Activated CD4-positive, CD25-positive, alpha-beta regulatory T cell treated with anti-CD3 and anti-CD28 coated beads, Interleukin-2, amount 50 U/mL, for 16 hours (primary cell): Measurements from ENCODE around the gene XIAP.
"Not testable (repeated sequence)": the region's sequence is repeated elsewhere in the genome, so short reads cannot be mapped to it uniquely, and the experiment has no call there.

ENCODE experiments used
- DNase-seq: peaks from one replicate; pipeline ENCODE4 v3.0.0-alpha.2; 2020; ENCODE audit warnings: low read depth, low spot score

The XIAP gene

DNA sequence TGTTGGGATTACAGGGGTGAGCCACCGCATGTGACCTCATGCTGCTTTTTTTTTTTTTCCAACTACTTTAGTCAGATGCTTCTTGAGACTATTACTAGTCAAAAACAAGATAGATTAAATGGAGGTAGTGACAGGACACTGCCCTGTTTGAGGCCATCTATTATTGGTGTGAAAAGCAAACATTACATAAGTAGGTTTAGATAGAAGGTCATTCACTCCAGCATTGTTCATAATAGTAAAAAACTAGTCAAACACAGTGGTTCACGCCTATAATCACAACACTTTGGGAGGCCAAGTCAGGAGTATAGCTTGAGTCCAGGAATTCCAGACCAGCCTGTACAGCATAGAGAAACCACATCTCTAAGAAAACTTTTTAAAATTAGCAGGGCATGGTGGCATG, 16.3 kb downstream of the XIAP start:
- no peak for DNase-seq

DNA sequence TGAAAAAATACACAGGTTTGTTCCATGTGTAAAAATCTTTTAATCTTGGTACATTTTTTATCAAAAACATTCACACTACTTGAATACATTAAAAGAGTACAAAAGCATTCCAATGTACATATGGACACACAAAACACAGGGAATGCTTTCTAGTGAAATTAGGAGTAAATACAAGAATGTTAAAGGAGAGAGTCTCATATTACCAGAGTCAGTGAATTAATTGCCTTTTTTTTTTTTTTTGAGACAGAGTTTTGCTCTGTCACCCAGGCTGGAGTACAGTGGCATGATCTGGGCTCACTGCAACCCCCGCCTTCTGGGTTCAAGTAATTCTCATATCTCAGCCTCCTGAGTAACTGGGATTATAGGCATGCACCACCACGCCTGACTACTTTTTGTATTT, 17.0 kb downstream of the XIAP start:
- no peak for DNase-seq

DNA sequence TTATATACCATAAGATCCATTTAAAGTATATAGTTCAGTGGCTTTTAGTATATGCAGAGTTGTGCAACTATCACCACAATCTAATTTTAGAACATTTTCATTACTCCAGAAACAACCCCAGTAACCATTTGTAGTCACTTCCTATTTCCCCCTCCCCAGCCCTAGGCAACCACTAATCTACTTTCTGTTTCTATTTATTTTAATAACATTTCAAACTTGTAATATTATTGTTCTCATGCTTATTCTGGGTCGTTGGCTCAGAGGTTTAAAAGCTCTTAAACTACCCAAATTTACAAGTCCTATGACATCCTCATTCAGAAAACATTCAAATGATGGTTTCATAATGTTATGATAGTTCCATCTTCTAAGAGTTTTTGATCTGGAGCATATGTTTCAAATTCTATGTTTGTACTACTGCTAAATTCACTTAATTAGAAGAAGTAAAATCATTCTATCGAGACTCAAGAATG, 18.4 kb downstream of the XIAP start:
- no peak for DNase-seq

DNA sequence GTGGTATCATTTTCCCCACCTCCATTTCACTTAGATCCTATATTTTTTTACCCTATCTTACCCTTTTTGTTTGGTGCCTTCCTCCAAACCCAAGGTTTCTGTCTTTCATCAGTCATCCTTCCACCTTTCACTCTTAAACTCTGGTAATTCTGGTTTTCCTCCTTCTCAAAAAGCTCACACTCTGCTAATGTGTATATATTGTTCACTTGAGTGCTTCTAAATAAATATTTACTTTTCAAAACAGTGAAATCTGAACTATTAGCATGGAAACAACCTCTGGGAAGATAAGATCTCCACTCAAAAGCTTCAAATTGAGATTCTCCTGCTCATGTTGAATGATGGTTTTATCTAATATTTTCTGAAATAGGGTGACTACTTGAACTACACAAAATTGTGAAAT, 21.5 kb downstream of the XIAP start:
- DNase-seq, result no peak

DNA sequence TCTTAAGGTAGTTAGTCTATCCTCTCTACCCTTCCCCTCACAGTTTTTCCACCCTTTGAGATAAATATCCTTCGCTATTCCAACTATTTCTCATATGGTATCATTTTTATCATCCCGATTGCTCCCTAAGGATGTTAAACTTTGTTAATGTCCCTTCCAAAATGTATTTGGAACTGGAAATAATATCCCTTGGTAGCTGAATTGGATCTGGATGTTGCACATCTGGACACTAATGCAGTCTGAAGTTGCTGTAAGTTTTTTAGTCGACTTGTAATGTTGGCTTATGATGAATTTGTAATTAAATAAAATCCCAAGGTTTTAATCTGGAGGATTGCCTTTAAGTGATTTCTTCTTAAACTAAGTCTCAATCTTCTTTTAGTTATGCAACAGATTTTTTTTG, 22.5 kb downstream of the XIAP start:
- DNase-seq, result no peak

DNA sequence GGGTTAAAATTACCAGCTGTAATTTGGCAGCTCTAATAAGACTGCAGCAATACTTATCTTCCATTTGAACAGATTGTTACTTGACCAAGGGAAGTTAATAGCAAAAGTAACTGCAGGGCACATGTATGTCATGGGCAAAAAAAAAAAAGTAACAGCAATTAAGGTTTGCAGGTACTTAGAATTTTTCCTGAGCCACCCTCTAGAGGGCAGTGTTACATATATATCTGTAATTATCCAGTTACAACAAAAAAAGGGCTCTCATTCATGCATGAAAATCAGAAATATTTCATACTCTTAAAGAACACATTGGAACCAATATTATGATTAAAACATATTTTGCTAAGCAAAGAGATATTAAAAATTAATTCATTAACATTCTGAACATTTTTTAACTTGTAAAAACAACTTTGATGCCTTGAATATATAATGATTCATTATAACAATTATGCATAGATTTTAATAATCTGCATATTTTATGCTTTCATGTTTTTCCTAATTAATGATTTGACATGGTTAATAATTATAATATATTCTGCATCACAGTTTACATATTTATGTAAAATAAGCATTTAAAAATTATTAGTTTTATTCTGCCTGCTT, 25.1 kb downstream of the XIAP start:
- no peak for DNase-seq

DNA sequence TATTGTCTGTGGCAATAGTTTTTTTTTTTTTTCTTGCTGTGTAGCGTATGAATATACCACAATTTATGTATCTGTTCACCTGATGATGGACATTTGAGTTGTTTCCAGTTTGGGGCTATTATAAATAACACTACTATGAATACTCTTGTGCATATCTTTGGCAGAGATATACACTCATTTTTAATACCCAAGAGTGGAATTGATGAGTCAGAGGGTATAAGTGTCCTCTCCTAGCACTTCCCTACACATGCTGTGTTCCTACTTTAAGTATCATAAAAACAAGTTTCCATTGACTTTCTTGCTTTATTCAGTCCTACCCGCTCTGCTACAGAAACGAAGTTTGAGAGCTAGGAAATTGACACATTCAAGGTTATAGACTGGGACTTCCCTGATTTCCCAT, 39.8 kb downstream of the XIAP start:
- DNase-seq, result no peak

DNA sequence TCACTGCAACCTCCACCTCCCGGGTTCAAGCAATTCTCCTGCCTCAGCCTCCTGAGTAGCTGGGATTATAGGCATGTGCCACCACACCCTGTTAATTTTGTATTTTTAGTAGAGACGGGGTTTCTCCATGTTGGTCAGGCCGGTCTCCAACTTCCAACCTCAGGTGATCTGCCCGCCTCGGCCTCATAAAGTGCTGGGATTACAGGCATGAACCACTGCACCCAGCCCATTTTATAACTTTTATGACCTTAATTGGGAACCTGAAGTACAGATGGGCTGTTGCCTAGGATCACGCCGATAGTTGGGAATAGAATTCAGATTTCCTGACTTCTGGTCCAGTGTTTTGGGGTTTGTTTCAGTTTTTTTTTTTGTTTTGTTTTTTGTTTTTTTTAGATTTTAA, 43.4 kb downstream of the XIAP start:
- DNase-seq, result not testable (repeated sequence)

DNA sequence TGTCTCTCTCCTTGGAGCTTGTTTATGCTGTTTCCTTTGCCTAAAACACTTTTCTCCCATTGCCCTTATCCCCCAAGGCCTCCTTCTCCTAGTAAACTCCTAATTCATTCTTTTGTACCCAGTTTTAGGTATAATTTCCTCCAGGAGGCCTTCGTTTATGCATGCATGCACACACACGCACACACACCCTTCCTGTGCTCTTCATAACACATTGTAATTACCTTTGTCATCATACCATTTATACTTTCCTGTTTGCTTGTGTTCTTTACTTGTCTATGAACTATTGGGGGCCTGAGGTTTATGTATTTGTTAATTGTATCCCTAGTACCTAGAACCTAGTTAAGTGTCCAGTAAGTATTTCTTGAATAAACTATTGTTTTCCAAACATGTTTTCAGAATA, 45.5 kb downstream of the XIAP start:
- no peak for DNase-seq

DNA sequence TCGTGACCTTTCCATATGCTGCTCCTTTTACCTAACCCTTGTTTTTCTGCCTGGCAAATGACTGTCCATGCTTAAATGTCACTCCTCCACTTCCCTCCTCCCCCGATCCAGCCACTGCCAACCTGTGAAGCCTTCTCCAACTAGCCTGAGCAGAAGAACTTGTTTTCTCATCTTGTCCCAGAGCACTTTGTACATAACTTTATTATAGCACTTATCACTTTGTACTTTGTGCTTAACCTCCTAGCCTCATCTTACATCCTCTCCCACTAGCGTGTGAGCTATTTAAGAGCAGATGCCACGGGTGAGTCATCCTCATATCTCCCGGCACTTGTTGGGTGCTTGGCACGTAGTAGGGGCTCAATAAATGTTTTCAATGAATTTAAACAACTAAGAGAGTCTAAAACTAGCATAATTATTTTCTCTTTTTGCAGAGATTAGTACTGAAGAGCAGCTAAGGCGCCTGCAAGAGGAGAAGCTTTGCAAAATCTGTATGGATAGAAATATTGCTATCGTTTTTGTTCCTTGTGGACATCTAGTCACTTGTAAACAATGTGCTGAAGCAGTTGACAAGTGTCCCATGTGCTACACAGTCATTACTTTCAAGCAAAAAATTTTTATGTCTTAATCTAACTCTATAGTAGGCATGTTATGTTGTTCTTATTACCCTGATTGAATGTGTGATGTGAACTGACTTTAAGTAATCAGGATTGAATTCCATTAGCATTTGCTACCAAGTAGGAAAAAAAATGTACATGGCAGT, 46.9 kb downstream of the XIAP start:
- no peak for DNase-seq

DNA sequence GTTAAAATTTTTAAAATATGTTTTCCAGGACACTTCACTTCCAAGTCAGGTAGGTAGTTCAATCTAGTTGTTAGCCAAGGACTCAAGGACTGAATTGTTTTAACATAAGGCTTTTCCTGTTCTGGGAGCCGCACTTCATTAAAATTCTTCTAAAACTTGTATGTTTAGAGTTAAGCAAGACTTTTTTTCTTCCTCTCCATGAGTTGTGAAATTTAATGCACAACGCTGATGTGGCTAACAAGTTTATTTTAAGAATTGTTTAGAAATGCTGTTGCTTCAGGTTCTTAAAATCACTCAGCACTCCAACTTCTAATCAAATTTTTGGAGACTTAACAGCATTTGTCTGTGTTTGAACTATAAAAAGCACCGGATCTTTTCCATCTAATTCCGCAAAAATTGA, 49.7 kb downstream of the XIAP start:
- no peak for DNase-seq

DNA sequence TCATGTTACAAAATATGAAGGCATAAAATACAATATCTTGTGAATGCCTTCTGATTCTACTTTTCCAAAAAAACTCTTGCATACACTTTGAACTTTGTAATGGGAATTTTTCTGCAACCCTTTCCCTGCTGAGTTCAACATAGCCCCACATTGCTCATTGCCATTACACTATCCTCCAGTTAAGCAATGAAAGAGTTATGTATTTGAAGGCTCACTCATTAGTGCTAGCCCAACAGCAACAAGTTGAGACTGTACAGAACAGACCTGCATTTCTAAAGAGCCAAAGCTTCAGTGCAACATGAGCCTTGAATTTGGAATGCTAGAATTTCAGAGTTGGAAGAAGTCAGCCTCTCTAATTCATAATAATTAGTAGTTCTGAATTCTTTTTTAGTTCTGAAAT, 57.2 kb downstream of the XIAP start:
- DNase-seq, result no peak

DNA sequence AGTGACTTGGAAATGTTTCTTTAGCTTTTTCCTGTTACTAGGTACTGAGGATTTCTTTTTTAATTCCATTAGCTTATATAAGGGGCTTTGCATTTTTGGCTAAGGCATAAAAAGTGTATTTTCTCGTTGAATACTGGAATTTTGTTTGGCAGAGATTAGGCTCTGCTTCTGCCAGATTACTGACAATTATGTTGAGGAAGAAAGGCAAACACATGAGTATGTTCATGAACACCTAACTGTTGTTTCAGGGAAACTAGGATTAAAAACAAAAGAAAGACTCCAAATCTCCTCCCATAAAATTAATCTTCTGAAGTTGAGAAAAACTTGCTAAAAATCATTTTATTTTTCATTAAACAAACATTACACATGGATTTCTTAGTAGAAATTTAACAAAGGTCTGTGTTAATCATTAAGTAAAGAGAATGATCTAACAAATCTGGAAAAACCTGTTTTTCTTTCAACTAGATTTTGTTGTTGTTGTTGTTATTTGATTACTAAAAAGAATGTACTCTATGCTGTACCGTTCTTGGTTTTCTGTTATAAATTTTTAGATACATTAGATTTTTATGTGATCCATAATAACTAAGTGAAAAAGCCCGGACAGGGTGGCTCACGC, 58.4 kb downstream of the XIAP start:
- DNase-seq, result no peak

DNA sequence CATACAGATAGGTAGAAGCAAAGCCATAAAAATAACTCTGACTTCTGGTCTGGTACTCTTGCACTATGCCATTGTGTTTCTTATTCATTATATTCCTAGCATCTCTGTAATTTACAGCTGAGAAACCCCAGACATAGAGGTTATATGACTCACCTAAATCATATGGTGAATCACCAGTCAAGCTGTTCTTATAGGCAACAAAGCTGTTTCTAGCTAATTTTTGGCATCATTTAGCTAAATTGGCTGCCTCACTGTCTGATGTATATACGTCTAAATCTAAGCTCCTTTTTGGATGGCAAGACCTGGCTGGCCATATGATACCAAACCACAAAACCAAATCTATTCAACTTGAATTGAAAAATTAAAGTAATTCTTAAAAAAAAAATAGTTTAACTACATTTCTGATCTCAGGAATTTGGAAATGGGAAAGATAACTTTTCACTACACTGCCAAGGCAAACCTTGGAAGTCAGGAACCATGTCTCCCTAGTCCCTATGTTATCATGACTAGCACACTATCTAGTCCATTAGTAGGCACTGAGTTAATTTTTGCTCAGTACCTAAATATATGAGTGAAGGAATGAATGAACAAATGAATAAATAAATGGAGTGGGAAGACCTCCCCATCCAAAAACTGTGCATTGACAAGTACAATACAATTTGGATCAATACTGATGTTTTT, 60.4 kb downstream of the XIAP start:
- no peak for DNase-seq

DNA sequence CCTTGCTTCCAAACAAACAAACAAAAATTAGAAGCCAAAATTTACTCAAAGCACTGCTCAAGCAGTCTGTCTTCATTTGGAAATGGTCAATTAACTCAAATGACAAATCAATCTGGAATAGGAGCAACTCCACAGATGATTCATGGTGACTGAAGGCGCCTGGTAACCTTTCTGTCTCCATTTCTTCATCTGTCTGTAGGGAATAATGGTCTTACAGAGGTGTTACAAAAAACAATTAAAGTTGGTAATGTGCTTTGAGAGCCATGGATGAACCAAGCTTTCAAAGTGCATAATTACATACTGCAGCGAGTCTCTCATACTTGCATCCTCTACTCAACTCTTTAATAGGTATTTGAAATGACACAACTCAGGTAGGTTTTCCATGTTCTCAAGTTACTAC, 63.4 kb downstream of the XIAP start:
- DNase-seq, result no peak

DNA sequence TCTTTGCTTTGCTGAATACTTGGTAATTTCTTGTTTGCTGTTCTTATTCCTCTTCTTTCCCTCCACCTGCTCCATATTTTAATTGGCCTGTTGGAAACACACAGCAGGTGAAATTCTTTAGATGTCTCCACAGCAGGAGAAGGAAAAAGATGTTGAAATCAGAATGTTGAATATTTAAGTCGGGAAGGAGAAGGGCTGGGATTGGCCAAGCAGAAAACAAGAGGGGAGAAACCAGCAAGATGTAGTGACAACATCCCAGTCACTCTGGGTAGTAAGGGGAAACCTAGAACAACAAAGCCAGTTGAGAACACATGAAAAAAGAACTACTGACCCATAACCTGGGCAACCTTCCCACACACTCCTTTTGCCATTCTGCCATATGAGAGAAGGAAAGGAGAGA, 64.3 kb downstream of the XIAP start:
- DNase-seq, result no peak

DNA sequence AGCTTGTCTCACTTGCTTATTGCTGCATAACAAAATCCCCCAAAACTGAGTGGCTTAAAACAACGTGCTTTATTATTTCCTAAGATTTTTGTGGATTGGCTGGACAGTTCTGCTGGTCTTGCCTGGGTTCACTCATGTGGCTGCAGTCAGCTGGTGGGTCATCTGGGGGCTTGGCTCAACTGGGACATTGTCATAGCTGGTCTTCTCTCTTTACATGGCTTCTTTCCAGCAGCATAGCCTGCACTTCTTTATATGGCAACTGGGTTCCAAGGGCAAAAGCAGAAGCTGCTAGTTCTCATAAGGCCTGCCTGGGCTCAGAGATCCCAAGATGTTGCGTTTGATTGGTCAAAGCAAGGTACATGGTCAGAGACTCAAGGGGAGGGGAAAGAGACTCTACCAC, 68.0 kb downstream of the XIAP start:
- DNase-seq, result no peak

DNA sequence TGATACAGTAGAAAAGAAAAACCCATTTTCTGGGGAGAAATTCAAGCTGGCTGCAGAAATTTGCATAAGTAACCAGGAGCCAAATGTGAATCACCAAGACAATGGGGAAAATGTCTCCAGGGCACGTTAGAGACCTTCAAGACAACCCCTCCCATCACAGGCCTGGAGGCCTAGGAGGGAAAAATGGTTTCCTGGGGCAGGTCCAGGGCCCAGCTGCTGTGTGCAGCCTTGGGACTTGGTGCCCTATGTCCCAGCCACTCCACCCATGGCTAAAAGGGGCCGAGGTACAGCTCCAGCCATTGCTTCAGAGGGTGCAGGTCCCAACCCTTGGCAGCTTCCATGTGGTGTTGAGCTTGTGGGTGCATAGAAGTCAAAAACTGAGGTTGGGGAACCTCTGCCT, 72.2 kb downstream of the XIAP start:
- not testable (repeated sequence) for DNase-seq

DNA sequence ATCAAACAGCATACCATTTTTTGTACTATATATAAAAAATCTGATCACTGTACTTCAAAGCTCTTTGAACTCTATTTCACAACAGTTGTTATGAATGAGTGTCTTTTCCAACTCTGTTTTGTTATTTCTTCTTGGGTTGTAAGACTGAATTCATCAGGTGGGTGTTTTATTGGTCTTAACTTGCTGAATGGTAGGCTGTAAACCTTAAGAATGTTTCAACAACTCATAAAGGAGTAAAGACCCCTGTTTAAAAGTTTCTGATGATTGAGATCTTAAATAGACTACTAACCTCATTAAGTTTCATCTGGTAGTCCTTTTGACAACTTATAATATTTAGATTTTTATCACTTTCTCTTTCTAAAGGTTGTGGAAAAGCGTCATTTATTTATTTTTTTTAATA, 83.2 kb downstream of the XIAP start:
- no peak for DNase-seq

DNA sequence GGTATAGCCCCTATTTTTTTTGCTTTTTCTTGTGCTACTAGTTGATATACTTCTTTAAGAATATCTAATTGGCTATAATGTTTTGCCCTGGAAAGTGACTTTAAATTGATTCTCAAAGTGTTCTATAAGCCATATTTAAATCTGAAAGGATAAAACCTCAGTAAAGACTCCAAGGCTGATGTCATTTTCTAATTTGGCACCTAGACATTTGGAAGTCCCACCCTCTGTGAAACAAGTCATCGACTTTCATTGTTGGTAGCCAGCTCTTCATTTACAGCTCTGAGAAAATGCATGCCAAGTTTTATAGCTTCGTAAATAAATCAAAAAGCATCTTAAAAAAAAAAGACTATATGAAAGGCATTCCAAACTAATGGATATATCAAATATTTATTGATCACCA, 83.6 kb downstream of the XIAP start:
- DNase-seq, result no peak

DNA sequence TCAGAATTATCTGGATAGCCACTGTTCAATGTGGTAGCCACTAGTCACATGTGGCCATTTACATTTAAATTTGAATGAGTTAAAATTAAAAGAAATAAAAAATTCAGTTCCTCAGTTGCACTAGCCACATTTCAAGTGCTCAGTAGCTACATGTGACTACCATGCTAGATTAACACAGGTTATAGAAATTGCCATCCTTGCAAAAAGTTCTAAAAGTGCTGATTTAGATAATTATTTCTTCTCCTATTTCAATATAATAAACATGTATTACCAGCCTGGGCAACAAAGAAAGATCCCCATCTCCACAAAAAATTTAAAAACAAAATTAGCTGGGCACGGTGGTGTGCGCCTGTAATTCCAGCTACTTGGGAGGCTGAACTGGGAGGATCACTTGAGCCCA, 90.0 kb downstream of the XIAP start:
- no peak for DNase-seq

DNA sequence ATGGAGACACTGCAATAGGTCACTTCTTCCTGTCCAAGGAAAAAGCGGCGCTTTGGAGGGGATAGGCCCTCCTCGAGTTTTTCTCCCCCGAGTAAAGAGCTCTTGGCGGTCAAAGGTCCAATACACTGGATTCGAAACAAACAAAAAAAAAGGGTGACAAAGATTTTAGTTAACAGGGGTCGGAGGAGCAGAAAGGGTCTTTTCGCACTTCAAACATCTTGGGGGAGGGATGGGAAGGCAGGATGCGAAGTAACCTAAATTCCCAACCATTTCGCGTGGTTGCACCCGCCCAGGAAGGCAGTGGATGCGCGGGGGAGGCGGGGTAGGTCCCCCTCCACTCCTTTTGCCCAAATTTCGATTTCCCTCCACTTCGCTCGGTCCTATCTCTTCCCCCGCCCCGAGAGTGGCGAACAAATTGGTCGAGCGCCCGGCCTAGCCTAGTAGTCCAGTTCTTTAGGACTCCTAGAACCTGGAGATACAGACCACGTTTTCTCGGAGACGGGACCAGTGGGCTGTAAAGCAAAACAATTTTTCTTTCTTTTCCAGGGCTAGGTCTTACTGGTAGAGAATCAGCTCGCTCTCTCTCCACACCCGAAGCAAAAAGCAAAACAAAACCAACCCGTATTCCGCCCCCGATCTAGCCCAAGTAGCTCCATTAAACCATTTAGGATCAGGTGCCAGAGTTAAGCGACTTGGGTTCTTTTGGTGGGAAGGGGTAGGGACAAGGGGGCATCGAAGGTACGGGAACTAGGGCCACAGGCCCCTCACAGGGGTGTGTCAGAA, 99.6 kb downstream of the XIAP start:
- DNase-seq, result no peak
